K562 (cell line): Measurements from ENCODE around the gene SPATS2. TPM values are rescaled to one million over a fixed set of nuclear protein-coding genes. Genes with fewer than 3 reads are reported as not detected.
A peak's percentile ranks its signal among the peaks of the same experiment; 100 is the strongest.

Experiments
- GABPB1 ChIP-seq: sonication (generic); formaldehyde crosslinking; IDR thresholded peaks from 2 replicates; pipeline ENCODE4 v1.8.0; 2022; ENCODE audit warnings: mild to moderate bottlenecking, missing genetic modification reagents
- KLF1 ChIP-seq: fragments of 450-650 bp; IDR thresholded peaks from 2 replicates; pipeline ENCODE4 v1.6.1; 2016; ENCODE audit warnings: missing genetic modification characterization, missing compliant biosample characterization
- KLF13 ChIP-seq: fragments of 450-650 bp; IDR thresholded peaks from 2 replicates; pipeline ENCODE4 v1.6.1; 2016; ENCODE audit warnings: missing genetic modification characterization, low read depth, mild to moderate bottlenecking, missing compliant biosample characterization, moderate library complexity, borderline replicate concordance
- PHF21A ChIP-seq: fragments of 450-650 bp; IDR thresholded peaks from 2 replicates; pipeline ENCODE4 v1.6.1; 2017; ENCODE audit warnings: low read depth, borderline replicate concordance
- RAD21 ChIP-seq, 2 experiments: fragments of 250-450 bp in 1 of 2; fragments of 450-650 bp in 1 of 2; sonication (Bioruptor Pico) in 1 of 2; formaldehyde crosslinking in 1 of 2; IDR thresholded peaks in 1 of 2; conservative IDR thresholded peaks in 1 of 2; 2 replicates each; pipeline versions ENCODE4 v1.4.0 to v1.8.0; 2020 to 2022; ENCODE audit warnings: mild to moderate bottlenecking in 2 of 2, moderate library complexity in 1 of 2
- SMARCA4 ChIP-seq: fragments of 450-650 bp; IDR thresholded peaks from 2 replicates; pipeline ENCODE4 v1.6.1; 2016
- ZBTB43 ChIP-seq: sonication (generic); formaldehyde crosslinking; IDR thresholded peaks from 2 replicates; pipeline ENCODE4 v1.8.0; 2023; ENCODE audit warnings: mild to moderate bottlenecking, missing genetic modification reagents
- polyA plus RNA-seq, 8 experiments: library from polyadenylated mRNA; depleted of rRNA in 4 of 8; stranded (reverse) in 5 of 8; unstranded in 3 of 8; fragments of >200 nt; fragmentation: Nextera tagmentation in 2 of 8; fragmentation: Illumina TruSeq in 1 of 8; extraction: Ambion mirVana in 2 of 8; extraction: Trizol in 1 of 8; gene quantifications; 2 replicates each; pipeline versions ENCODE4 v1.2.1 to v1.2.3, GENCODE V29; 2011 to 2014; ENCODE audit warnings: inconsistent platforms in 1 of 8, missing spikeins in 1 of 8
- total RNA-seq, 7 experiments: library from RNA; depleted of rRNA in 6 of 7; stranded (reverse); fragments of >200 nt in 6 of 7; fragmentation: Illumina TruSeq in 2 of 7; extraction: Trizol in 2 of 7; gene quantifications; 2 replicates each; pipeline versions ENCODE4 v1.2.1 to v1.2.3, GENCODE V29; 2011 to 2021; ENCODE audit warnings: low replicate concordance in 1 of 7
- TF ChIP-seq, protein P1 (sequence below), 2 experiments: IDR thresholded peaks; 2 replicates each; pipeline ENCODE4 v1.6.1; 2011; ENCODE audit warnings: borderline replicate concordance in 1 of 2, control low read depth in 1 of 2, low read depth in 1 of 2, low read length in 1 of 2, mild to moderate bottlenecking in 1 of 2, mixed read lengths in 1 of 2, moderate library complexity in 1 of 2; ENCODE audit not compliant: insufficient read depth in 1 of 2, insufficient read length in 1 of 2, poor library complexity in 1 of 2, severe bottlenecking in 1 of 2; ENCODE audit errors: extremely low read depth in 1 of 2
- TF ChIP-seq, protein P2 (sequence below): sonication (generic); formaldehyde crosslinking; IDR thresholded peaks from 2 replicates; pipeline ENCODE4 v1.8.0; 2023; ENCODE audit warnings: mild to moderate bottlenecking, missing genetic modification reagents
- TF ChIP-seq, protein P3 (sequence below): fragments of 200-800 bp; sonication (Bioruptor generic); IDR thresholded peaks from 2 replicates; pipeline ENCODE4 v1.6.1; 2017; ENCODE audit warnings: missing genetic modification characterization, missing compliant biosample characterization
- TF ChIP-seq, protein P4 (sequence below), 2 experiments: fragments of 450-650 bp in 1 of 2; sonication (generic) in 1 of 2; formaldehyde crosslinking; conservative IDR thresholded peaks; 2 replicates each; pipeline versions ENCODE4 v1.4.0 to v1.8.1; 2020 to 2022; ENCODE audit warnings: mild to moderate bottlenecking in 1 of 2, missing genetic modification reagents in 1 of 2
- TF ChIP-seq, protein P5 (sequence below): fragments of 250-450 bp; sonication (Bioruptor Pico); IDR thresholded peaks from 2 replicates; pipeline ENCODE4 v1.9.0; 2021; ENCODE audit warnings: mild to moderate bottlenecking, inconsistent platforms

Gene SPATS2
- total and polyA plus RNA-seq, 9 of the 15 experiments (the other 6 are each of a cell fraction or from before 2014, with no cell fraction given) = 5.4 to 48.2 (median 17.5) TPM

GRCh38 chr12:49336645-49337584 lies 30.3 kb upstream of the SPATS2 start, which contains the start of gene C1QL4 (continued):
- TF ChIP-seq, protein P1, sequence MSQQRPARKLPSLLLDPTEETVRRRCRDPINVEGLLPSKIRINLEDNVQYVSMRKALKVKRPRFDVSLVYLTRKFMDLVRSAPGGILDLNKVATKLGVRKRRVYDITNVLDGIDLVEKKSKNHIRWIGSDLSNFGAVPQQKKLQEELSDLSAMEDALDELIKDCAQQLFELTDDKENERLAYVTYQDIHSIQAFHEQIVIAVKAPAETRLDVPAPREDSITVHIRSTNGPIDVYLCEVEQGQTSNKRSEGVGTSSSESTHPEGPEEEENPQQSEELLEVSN (IDR thresholded peaks at IDR 0.05; ENCODE audit: borderline replicate concordance in 1 of 2, extremely low read depth in 1 of 2, insufficient read depth in 1 of 2, insufficient read length in 1 of 2, low read depth in 1 of 2, low read length in 1 of 2, poor library complexity in 1 of 2, severe bottlenecking in 1 of 2) = peak; percentile 18 to 61
- TF ChIP-seq, protein P2, sequence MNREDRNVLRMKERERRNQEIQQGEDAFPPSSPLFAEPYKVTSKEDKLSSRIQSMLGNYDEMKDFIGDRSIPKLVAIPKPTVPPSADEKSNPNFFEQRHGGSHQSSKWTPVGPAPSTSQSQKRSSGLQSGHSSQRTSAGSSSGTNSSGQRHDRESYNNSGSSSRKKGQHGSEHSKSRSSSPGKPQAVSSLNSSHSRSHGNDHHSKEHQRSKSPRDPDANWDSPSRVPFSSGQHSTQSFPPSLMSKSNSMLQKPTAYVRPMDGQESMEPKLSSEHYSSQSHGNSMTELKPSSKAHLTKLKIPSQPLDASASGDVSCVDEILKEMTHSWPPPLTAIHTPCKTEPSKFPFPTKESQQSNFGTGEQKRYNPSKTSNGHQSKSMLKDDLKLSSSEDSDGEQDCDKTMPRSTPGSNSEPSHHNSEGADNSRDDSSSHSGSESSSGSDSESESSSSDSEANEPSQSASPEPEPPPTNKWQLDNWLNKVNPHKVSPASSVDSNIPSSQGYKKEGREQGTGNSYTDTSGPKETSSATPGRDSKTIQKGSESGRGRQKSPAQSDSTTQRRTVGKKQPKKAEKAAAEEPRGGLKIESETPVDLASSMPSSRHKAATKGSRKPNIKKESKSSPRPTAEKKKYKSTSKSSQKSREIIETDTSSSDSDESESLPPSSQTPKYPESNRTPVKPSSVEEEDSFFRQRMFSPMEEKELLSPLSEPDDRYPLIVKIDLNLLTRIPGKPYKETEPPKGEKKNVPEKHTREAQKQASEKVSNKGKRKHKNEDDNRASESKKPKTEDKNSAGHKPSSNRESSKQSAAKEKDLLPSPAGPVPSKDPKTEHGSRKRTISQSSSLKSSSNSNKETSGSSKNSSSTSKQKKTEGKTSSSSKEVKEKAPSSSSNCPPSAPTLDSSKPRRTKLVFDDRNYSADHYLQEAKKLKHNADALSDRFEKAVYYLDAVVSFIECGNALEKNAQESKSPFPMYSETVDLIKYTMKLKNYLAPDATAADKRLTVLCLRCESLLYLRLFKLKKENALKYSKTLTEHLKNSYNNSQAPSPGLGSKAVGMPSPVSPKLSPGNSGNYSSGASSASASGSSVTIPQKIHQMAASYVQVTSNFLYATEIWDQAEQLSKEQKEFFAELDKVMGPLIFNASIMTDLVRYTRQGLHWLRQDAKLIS (CRISPR knock-in tag) = 0 out of 2 replicates have a peak, but pooled peaks have one; percentile 26
- TF ChIP-seq KLF1 (tag) (no peak), RAD21 (CRISPR knock-in tag; conservative IDR thresholded peaks at IDR 0.05 in 1 of 2, IDR thresholded peaks at IDR 0.05 in 1 of 2) (peak in 1 of 2 experiments; percentile 58; a peak in 2 of 4 replicates), KLF13 (tag) (0 out of 2 replicates have a peak, but pooled peaks have one; percentile 28), PHF21A (0 out of 2 replicates have a peak, but pooled peaks have one; percentile 11), SMARCA4 (no peak), ZBTB43 (CRISPR knock-in tag) (0 out of 2 replicates have a peak, but pooled peaks have one; percentile 35), GABPB1 (0 out of 2 replicates have a peak, but pooled peaks have one; percentile 5)
- TF ChIP-seq, protein P3, sequence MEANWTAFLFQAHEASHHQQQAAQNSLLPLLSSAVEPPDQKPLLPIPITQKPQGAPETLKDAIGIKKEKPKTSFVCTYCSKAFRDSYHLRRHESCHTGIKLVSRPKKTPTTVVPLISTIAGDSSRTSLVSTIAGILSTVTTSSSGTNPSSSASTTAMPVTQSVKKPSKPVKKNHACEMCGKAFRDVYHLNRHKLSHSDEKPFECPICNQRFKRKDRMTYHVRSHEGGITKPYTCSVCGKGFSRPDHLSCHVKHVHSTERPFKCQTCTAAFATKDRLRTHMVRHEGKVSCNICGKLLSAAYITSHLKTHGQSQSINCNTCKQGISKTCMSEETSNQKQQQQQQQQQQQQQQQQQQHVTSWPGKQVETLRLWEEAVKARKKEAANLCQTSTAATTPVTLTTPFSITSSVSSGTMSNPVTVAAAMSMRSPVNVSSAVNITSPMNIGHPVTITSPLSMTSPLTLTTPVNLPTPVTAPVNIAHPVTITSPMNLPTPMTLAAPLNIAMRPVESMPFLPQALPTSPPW (CRISPR knock-in tag) = peak; percentile 96
- TF ChIP-seq, protein P4, sequence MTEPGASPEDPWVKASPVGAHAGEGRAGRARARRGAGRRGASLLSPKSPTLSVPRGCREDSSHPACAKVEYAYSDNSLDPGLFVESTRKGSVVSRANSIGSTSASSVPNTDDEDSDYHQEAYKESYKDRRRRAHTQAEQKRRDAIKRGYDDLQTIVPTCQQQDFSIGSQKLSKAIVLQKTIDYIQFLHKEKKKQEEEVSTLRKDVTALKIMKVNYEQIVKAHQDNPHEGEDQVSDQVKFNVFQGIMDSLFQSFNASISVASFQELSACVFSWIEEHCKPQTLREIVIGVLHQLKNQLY (CRISPR knock-in tag; conservative IDR thresholded peaks at IDR 0.05) = no peak
- TF ChIP-seq, protein P5, sequence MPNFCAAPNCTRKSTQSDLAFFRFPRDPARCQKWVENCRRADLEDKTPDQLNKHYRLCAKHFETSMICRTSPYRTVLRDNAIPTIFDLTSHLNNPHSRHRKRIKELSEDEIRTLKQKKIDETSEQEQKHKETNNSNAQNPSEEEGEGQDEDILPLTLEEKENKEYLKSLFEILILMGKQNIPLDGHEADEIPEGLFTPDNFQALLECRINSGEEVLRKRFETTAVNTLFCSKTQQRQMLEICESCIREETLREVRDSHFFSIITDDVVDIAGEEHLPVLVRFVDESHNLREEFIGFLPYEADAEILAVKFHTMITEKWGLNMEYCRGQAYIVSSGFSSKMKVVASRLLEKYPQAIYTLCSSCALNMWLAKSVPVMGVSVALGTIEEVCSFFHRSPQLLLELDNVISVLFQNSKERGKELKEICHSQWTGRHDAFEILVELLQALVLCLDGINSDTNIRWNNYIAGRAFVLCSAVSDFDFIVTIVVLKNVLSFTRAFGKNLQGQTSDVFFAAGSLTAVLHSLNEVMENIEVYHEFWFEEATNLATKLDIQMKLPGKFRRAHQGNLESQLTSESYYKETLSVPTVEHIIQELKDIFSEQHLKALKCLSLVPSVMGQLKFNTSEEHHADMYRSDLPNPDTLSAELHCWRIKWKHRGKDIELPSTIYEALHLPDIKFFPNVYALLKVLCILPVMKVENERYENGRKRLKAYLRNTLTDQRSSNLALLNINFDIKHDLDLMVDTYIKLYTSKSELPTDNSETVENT (CRISPR knock-in tag) = 0 out of 2 replicates have a peak, but pooled peaks have one; percentile 62
